G401.6 (cell line): ENCODE measurements around the gene SNU13.
"Not testable (repeated sequence)": the region's sequence is repeated elsewhere in the genome, so short reads cannot be mapped to it uniquely, and the experiment has no call there.

Experiments
- FAIRE-seq: peaks from 2 replicates; lab custom pipeline; 2012; peaks lifted over from hg19 to GRCh38; lab: Jason Lieb, UNC

SNU13 gene

DNA sequence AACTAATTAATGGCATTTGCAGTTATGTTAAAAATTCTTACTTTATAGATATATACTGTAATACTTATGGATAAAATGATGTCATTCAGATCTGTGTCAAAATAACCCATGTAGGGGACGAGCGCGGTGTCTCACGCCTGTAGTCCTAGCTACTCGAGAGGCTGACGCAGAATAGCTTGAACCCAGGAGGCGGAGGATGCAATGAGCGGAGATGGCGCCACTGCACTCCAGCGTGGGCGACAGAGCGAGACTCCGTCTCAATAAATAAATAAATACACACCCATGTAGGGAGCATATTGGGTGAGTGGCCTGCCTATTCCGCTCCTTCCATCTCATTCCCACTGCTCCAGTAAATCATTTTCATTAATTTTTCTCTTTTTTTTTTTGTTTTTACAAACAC lies 7.1 kb downstream of the SNU13 start:
- no peak for FAIRE-seq

DNA sequence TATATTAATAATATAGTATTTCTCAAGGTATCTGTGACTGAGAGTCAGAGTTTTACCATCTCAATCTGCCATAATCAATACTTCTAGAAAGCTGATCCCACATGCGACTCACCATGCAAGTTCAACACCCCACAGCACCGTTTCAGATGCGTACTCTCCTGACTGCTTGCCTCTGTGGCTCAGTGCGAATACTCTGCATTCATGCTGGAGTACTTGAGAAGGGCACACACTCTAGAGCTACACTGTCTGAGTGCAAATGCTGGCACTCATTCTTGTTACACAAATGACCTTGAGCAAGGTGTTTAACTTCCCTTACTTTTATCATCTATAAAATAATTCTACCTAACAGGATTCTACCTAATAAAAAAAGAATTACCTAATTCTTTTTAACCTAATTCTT lies 12.5 kb downstream of the SNU13 start:
- no peak for FAIRE-seq

GRCh38 chr22:41674846-41675340 lies 13.8 kb downstream of the SNU13 start:
- FAIRE-seq, result no peak

GRCh38 chr22:41672780-41673509 lies 15.7 kb downstream of the SNU13 start:
- FAIRE-seq, result no peak

DNA sequence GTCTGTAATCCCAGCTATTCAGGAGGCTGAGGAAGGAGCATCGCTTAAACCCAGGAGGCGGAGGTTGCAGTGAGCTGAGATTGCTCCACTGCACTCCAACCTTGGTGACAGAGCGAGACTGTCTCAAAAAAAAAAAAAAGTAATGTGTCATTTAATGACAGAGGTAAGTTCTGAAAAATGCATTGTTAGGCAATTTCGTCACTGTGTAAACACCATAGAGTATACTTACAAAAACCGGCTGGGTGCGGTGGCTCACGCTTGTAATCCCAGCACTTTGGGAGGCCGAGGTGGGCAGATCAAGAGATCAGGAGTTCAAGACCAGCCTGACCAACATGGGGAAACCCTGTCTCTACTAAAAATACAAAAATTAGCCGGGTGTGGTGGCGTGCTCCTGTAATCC lies 16.6 kb downstream of the SNU13 start:
- FAIRE-seq, result not testable (repeated sequence)

DNA sequence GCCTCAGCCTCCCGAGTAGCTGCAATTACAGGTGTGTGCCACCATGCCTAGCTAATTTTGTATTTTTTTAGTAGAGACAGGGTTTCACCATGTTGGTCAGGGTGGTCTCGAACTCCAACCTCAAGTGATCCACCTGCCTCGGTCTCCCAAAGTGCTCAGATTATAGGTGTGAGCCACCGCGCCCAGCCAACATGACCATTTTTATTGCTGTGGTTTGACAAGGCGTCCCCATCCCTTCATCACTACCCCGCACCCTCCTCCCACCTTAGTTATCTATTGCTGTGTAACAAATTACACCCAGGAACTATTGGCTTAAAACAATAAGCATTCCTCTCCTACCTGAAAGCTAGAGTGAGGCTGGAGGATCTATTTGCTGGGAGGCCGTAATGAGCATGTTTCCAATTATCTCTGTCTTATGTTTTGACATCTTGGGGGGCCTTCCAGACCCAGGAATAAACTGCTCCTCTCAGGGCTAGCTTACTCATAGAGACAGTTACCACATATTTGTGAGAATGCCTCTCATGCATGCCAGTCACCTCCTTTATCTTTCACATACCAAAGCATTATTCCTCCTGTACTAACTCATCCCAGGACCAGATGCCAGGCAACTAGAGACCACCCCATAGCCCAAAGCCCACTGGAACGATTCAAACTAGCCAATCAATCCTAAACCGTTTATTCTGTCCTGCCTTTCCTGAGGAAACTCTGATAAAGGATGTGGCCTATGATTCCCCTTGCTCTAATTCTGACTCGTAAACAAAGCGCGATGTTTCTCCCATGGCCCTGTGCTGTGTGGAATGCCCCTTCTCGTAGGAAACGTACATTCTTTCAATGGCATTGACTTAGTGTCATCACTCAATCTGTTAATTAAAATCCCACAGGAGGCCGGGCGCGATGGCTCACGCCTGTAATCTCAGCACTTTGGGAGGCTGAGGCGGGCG lies 19.4 kb downstream of the SNU13 start:
- no peak for FAIRE-seq

- no peak for FAIRE-seq
Measured at GRCh38 chr22:41664951-41665350, 23.7 kb downstream of the SNU13 start.

GRCh38 chr22:41664490-41664889 lies 24.2 kb downstream of the SNU13 start:
- FAIRE-seq, result peak; percentile 46

- not testable (repeated sequence) for FAIRE-seq
Measured at GRCh38 chr22:41663594-41663993, 25.1 kb downstream of the SNU13 start.

GRCh38 chr22:41661713-41662112 lies 27.0 kb downstream of the SNU13 start:
- no peak for FAIRE-seq

DNA sequence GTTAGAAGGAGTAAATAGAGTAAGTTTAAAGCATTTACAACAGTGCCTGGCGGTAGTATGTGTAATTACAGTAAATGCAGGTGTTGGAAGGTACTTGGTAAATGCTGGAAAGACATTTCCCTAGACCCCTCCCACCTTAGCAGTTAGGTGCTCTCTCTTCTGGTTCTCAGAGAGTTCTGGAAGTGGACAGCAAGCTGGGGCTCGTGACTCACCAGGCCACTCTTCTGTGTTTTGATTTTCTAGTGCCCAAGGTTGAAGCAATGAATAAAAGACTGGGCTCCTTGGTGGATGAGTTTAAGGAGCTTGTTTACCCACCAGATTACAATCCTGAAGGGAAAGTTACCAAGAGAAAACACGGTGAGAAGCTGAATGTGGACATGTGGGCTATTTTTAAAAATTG lies 27.6 kb downstream of the SNU13 start:
- FAIRE-seq, result no peak

GRCh38 chr22:41660416-41660815 lies 28.3 kb downstream of the SNU13 start:
- FAIRE-seq, result no peak

GRCh38 chr22:41659941-41660340 lies 28.7 kb downstream of the SNU13 start:
- FAIRE-seq, result no peak

GRCh38 chr22:41658869-41659268 lies 29.8 kb downstream of the SNU13 start:
- no peak for FAIRE-seq

DNA sequence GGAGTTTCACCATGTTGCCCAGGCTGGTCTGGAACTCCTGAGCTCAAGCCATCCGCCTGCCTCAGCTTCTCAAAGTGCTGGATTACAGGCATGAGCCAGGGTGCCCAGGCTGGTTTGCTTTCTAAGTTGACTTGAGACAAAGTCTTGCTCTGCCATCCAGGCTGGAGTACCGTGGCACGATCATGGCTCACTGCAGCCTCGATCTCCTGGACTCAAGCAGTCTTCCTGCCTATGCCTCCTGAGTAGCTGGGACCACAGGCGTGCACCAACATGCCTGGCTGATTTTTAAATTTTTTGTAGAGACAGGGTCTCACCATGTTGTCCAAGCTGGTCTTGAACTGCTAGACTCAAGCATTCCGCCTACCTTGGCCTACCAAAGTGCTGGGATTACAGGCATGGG lies 31.0 kb downstream of the SNU13 start:
- no peak for FAIRE-seq

DNA sequence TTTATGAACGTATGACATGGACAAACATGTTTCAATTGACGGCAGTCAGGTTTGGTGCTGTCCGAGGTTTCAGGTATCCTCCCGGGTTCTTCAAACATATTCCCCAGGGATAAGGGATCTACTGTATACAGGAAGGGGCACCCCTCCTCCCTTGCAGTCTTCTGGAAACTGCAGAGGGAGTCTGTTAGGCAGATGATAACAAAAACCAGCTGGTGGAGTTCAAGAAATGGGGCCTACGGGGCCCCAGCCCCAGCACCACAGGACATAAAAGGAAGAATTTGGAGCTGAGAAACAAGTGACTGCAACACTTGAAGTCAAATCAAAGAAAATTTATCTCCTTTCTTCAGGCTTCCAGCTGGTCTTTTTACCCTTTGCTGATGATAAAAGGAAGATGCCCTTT lies 32.1 kb downstream of the SNU13 start:
- FAIRE-seq, result no peak

- FAIRE-seq, result no peak
Measured at GRCh38 chr22:41654322-41654721, 34.3 kb downstream of the SNU13 start.

GRCh38 chr22:41650821-41651220 lies 37.8 kb downstream of the SNU13 start:
- no peak for FAIRE-seq

GRCh38 chr22:41650229-41650628 lies 38.4 kb downstream of the SNU13 start:
- no peak for FAIRE-seq

GRCh38 chr22:41648432-41648831 lies 40.2 kb downstream of the SNU13 start:
- no peak for FAIRE-seq

DNA sequence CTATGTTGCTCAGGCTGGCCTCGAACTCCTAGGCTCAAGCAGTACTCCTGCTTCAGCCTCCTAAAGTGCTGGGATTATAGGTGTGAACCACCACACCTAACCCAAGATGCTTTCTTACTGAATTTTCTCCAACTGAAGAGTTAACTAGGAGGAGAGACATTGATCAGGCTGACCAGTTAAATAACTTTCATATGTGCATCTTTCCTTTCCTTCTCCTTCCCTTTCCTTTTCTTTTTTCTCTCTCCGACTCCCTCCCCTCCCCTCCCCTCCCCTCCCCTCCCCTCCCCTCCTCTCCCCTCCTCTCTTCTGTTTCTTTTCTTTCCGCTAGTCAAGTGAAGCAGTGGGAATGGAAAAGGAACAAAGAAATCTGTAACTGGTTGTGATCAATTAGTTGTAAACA lies 40.9 kb downstream of the SNU13 start:
- no peak for FAIRE-seq

- FAIRE-seq, result no peak
Measured at GRCh38 chr22:41642331-41643110, 46.1 kb downstream of the SNU13 start.

GRCh38 chr22:41641854-41642253 lies 46.8 kb downstream of the SNU13 start:
- no peak for FAIRE-seq
